Neural progenitor cell (in vitro differentiated cells): ENCODE data around the gene TNRC6C.

Source experiments
- CTCF ChIP-seq: fragments of 200-600 bp; sonication (generic); IDR thresholded peaks from 2 replicates; pipeline ENCODE4 v1.5.1; 2017; ENCODE audit warnings: antibody characterized with exemption, mild to moderate bottlenecking
- EZH2 ChIP-seq: fragments of 200-600 bp; sonication (generic); IDR thresholded peaks from 2 replicates; pipeline ENCODE4 v1.6.1; 2017; ENCODE audit warnings: antibody characterized with exemption, mild to moderate bottlenecking, moderate library complexity

GRCh38 chr17:77930780-77931768 is 27.4 kb upstream of the TNRC6C start:
- TF ChIP-seq CTCF (no peak), EZH2 (no peak)
